GM18519 (cell line): ENCODE measurements around the gene PCIF1.
"Not testable (repeated sequence)": the region's sequence is repeated elsewhere in the genome, so short reads cannot be mapped to it uniquely, and the experiment has no call there.

Experiments used
- ATAC-seq: cut with Tn5 transposase; IDR thresholded peaks from one replicate; pipeline ENCODE4 v1.9.1; 2021; ENCODE audit warnings: mild to moderate bottlenecking, moderate library complexity; ENCODE audit not compliant: unreplicated experiment, low FRiP score

The PCIF1 gene

GRCh38 chr20:45946149-45946970 lies 11.9 kb downstream of the PCIF1 start:
- no peak for ATAC-seq

- no peak for ATAC-seq
Observed at GRCh38 chr20:45947110-45947866, 12.8 kb downstream of the PCIF1 start.

- no peak for ATAC-seq
Observed at GRCh38 chr20:45948261-45948733, 13.8 kb downstream of the PCIF1 start.

GRCh38 chr20:45948742-45949541 lies 14.5 kb downstream of the PCIF1 start:
- no peak for ATAC-seq

GRCh38 chr20:45949542-45950329 lies 15.3 kb downstream of the PCIF1 start:
- ATAC-seq = no peak

- ATAC-seq = no peak
Observed at GRCh38 chr20:45950330-45950646, 15.8 kb downstream of the PCIF1 start.

- no peak for ATAC-seq
Observed at GRCh38 chr20:45951925-45952834, 17.7 kb downstream of the PCIF1 start.

- no peak for ATAC-seq
Observed at GRCh38 chr20:45952861-45953260, 18.4 kb downstream of the PCIF1 start.

- no peak for ATAC-seq
Observed at GRCh38 chr20:45953672-45954071, 19.2 kb downstream of the PCIF1 start.

- ATAC-seq = not testable (repeated sequence)
Observed at GRCh38 chr20:45956326-45956725, 21.8 kb downstream of the PCIF1 start.

- no peak for ATAC-seq
Observed at GRCh38 chr20:45957021-45957941, 22.8 kb downstream of the PCIF1 start.

- ATAC-seq = no peak
Observed at GRCh38 chr20:45958593-45958992, 24.1 kb downstream of the PCIF1 start.

- no peak for ATAC-seq
Observed at GRCh38 chr20:45959126-45959525, 24.6 kb downstream of the PCIF1 start.

GRCh38 chr20:45959956-45960630 lies 25.6 kb downstream of the PCIF1 start:
- ATAC-seq = no peak

GRCh38 chr20:45962031-45962755 lies 27.7 kb downstream of the PCIF1 start:
- ATAC-seq = no peak

- ATAC-seq = no peak
Observed at GRCh38 chr20:45963059-45964005, 28.8 kb downstream of the PCIF1 start.
